MV-4-11 (cell line): ENCODE data around the gene LMAN1L.

Source experiments
- DNase-seq: peaks from one replicate; lab custom pipeline; 2025; lab: John Stamatoyannopoulos, UW

LMAN1L gene

GRCh38 chr15:74837482-74838136 lies 25.0 kb downstream of the LMAN1L start:
- DNase-seq, result no peak

DNA sequence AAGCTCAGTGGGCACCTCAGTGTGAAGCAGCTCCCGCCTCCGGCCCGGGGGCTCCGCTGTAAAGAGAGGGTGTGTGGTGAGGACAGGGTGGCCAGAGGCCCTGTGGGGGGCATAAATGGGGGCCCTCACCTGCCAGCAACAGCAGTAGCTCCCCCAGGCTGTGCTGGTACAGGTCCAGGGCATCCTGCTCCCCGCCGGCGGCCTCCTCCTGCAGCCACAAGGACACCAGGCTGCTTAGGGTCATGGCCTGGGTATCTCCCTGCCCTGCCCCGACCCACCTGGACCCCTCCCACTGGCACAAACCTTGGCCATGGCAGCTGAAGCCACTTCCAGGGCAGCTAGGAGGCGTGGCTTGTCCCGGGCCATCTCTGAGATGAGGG lies 25.5 kb downstream of the LMAN1L start:
- DNase-seq, result no peak

DNA sequence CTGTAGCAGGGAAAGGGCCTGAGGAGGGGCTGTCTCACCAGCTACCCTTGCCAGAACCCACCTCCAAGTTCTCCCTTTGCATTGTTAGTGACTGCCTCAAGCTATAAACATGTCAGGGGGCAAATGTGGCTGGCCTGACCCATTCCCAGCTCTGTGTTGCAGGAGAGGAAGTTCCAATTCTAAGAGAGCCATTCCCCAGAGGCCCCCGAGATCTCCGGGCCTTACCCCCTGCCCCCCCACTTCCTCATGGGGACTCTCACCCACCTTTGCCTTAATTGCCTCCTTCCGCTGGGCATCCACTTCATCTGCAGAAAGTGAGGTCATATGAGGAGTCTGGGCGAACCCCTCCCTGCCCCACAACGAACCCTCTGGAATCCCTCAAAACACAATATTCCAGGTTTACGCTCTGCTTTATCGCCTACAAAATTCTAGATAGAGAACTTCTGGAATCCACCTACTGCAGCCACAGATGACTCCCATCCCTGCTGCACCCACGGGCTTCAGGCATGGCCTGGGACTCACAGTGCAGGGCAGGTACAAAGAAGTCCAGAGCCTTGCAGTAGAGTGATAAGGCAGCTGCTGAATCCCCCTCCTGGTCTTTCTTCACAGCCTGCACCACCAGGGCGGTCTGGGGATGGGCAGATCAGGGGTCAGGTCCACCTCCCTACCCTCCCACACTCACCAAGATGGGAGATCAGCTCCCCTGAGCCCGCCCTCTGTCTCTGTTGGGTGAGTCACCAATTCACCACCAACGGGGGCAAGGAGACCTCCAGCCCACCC lies 26.3 kb downstream of the LMAN1L start:
- no peak for DNase-seq

- no peak for DNase-seq
Observed at GRCh38 chr15:74839526-74840395, 27.1 kb downstream of the LMAN1L start.

DNA sequence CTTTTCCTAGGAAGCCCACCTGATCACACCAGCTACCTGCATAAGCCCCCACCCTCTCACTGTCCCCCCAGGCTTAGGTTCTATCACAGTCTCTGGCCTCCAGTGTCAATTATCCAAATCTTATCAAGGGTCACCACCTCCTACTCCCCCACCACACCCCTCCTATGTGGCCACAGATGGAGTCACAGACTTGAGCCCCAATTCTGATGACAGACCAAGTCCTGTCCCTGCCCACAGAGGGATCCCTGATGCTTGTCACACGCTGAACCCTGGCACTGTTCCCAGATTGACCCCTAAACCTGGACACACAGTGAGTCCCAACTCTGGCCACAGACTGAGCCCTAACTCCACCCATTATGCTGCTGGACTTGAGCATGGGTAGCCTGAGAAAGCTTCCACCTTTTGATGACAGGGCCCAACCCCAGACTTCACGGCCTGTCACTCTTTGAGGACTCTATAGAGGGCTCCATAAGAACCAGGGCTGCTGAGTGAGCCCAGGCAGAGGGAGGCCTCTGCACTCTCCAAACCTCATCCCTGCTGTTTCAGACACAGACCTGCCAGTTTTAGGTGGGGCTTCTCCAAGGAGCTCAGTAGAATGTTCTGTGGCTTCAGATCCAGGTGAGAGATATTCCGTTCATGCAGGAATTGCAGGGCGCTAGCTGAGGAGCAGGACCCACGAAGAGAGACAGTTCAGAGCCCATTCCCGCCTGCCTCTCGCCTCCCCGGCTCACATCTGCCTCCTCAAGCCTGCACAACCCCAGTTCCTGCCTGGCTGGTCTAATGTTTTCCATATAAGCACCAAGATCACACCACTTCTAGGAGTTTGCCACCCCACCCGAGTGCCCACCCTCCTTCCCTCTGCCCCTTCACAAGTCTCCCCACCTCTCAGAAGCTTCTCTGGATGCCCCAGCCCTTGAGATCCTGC lies 28.5 kb downstream of the LMAN1L start:
- DNase-seq, result no peak

DNA sequence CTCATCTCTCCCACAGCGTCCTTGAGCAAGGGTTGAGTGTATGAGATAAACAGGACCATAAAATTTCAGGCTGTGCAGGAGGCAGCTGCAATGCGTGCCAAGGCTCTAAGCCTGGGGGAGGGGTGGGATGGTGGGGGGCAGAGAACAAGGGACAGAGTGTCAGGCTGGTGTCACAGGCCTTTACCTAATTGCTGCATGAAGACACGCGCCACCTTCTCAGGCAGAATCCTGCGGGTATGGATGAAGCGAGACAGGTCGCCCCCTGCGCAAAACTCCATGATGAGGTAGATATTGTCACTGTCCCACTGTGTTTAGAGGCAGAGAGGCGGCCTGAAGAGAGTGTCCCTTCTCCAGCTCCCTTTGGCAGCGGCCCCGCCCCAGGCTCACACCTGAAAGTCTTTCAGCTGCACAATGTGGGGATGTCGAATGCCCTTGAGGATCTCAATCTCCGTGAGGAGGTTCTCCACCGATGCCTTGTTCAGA lies 29.3 kb downstream of the LMAN1L start:
- no peak for DNase-seq

DNA sequence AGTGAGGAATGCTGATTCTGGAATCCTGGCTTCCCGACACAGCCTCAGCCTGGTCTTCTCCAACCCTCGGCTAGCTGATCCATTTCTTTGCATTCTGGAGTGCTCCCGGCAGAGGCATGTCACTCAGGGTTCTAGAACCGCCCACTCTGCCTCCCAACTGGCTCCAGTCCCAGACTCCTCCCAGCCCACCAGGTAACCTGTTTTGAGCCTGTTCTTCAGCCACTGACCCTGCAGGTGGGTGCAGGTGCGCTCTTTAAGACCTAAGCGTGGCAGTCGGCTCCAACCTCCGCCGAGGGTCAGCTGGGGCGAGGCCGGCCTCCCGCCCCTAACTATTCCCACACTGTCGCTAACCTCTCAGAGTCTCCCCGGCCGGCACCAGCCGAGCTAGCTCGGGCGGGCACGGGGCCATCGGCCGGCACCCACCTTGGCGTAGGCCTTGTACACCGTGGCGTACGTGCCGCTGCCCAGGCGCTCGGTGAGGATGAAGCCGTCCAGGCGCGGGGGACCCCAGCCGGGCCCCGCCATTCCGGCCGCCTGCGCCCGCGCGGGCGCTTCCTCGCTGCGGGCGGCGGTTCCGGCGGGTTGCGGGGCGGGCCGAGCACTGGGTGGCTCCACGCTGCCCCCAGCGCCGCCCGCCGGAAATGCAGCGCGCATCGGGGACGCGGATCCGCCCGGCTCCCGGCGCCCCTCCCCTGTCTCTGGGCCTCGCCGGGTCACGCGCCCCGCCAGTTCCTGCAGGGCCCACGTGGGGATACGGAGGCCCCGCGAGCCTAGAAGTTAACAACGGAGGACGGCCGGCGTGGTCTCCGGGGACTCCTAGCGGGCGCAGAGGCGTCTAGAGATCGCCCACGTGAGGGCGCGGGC lies 30.2 kb downstream of the LMAN1L start, which contains the start of gene ULK3:
Gene ULK3 (minus strand): TSS at position 576 of the 864 bp plus-strand sequence. CDS start 51 bp downstream, at position 525.
- DNase-seq, result peak; percentile 84

DNA sequence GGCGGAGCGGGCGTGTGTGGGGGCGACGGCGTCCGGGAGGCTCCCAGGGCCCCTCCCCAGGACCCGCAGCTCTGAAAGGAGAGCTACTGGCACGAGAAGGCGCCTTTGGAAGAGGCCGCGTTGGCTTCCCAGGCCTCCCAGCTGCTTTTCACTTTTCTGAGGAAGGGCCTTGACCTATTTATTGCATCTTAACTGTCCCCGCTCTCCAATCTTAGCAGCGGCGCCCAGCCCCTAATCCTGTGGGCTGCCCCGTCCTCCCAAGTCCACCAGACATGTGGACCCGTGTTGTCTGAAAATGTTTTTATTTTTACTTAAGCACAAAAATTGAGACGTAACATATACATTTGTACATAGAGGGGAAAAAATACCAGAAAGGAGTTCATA lies 30.8 kb downstream of the LMAN1L start:
- DNase-seq, result no peak

- DNase-seq, result no peak
Observed at GRCh38 chr15:74843891-74844299, 31.3 kb downstream of the LMAN1L start.

- no peak for DNase-seq
Observed at GRCh38 chr15:74844319-74845207, 31.9 kb downstream of the LMAN1L start.

GRCh38 chr15:74845208-74845568 lies 32.6 kb downstream of the LMAN1L start:
- no peak for DNase-seq

GRCh38 chr15:74845581-74845980 lies 32.9 kb downstream of the LMAN1L start:
- DNase-seq, result no peak

DNA sequence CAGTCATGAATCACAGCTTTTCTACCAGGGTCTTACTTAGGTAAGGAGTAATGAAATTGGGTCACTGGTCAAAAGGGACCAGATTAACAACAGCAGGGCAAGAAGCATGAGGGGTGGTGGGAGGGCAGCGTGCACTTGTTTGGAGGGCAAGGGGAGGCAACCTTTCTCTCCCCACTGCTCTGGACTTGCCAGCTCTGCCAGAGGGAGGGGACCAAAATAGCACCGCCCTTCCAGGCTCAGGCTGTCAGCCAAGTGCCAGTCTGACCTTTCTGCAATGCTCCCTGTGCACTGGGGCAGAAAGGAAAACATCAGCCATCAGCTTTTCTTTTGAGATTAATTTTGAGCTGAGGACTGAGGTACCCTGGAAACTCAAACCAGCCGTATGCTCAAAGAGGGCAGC lies 34.8 kb downstream of the LMAN1L start:
- DNase-seq, result no peak

DNA sequence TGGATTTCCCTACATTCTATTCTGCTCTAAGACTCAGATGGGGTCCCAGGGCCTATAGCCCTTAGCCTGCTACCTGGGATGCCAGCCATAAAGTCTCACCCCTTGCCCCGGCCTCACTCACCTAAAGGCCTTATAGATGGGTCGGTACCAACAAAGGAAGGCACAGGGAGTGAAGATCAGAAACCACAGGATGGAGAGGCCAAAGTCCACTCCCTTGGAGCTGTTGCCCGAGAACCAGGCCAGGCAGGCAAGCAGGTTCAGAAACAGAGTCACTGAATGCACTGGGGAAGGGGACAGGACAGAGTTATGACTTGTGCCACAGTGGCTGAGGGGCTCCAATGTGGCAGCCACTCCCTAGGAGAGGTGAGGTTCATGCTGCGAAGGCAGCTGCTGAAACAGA lies 37.8 kb downstream of the LMAN1L start:
- DNase-seq, result no peak

DNA sequence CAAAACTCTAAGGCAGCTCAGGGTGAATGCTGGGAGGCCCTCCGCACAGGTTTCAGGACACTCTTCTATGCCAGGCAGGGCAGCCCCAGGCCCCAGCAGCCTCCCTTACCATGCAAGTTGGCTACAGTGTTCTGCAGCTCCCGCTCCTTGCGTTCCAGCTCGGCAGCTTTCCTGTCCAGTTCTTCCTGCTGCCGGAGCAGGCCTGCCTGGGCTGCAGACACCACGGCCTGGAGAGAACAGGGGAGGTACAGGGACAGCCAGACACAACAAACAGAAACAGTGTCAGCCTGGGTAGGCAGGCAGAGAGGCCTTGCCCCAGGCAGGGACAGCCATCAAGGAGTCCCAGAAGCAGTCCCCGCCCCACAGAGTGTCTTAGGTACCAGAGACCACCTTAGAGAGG lies 39.3 kb downstream of the LMAN1L start:
- no peak for DNase-seq

DNA sequence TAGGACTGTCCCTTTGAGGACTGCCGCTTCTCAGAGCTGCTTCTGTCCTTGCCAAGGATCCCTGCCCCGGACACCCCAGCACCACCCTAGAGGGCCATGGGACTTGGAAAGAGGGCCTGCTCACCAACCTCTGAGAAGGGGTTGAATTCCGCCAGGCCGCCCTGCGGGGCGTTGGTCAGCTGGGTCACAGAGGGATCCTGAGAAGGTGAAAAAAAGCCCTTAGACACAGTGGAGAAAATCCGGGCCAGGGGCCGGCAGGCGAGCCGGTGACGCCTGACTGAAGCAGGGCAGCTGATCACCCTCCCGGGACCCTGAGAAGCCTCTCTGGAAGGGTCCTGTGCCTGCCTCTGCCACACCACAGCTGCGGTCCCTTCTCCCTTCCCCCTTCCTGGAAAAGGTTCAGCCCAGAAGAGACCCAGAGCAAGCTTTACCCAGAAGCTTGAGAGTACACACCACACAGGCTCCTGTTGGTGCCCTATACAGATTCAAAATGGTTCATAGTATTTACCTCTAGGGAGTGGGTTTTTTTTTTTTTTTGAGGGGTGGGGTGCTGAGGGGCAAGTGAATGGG lies 41.9 kb downstream of the LMAN1L start:
- DNase-seq, result no peak

DNA sequence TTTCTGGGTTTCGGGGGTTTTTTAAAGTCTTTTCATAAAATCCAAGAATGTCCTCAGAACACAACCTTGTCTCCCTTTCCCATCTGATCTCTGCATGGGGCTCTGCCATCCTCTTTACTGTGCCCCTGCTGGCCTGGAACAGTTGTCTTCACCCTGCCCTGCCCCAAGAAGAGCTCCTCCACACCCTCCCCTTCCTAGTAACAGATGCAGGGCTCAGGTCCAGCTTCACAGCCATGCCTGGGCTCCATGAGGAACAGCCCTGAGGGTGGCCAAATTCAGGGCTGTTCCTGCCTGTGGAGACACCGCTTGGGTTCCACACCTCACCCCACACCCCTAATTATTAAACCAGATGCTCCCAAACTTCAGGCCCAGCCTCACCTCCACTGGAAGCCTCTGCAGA lies 43.2 kb downstream of the LMAN1L start:
- DNase-seq, result no peak

- no peak for DNase-seq
Observed at GRCh38 chr15:74856537-74856936, 43.9 kb downstream of the LMAN1L start.

GRCh38 chr15:74857082-74857655 lies 44.5 kb downstream of the LMAN1L start:
- DNase-seq, result no peak
